ENCODE measurements around the gene SLC45A3.

SLC45A3 gene

DNA sequence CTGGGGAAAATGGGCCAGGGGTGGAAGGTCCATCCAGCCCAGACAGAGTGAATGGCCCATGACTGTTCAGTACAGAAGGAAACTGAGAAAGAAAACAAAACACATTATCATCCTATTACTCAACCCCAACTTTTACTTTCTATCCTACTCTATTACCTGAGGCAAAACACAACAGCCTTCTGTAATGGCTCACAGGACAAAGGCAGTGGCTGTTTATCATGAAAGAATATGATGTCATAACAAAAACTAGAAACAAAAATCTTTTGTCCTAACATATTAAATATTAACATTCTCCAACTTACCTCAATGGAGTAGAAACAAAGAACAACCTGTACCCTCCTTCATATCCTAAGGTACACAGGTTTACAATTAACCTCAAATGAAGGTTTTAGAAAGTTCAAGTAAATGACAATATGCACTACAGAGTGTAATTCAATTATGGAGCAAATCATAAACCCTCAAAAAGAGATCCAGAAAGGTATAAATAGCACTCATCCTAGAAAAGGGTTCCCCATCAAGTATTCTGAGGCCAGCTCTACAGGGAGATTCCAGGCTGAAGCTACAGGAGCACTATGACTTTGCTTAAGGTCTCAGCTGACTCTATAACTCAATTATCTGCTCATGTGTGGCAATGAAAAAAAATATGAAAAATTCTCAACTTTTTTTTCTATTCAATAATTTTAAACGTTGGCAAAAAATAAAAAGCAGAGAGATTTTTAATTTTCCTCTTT, 63.6 kb downstream of the SLC45A3 start:
- no peak for DNase-seq (ENCODE audit: low read depth)
- TF ChIP-seq, protein P1, sequence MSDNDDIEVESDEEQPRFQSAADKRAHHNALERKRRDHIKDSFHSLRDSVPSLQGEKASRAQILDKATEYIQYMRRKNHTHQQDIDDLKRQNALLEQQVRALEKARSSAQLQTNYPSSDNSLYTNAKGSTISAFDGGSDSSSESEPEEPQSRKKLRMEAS (IDR thresholded peaks at IDR 0.05; ENCODE audit: low read depth, low read length), result no peak
- no peak for TF ChIP-seq MYC (IDR thresholded peaks at IDR 0.05; ENCODE audit: low read depth, low read length)
- TF ChIP-seq, protein P2, sequence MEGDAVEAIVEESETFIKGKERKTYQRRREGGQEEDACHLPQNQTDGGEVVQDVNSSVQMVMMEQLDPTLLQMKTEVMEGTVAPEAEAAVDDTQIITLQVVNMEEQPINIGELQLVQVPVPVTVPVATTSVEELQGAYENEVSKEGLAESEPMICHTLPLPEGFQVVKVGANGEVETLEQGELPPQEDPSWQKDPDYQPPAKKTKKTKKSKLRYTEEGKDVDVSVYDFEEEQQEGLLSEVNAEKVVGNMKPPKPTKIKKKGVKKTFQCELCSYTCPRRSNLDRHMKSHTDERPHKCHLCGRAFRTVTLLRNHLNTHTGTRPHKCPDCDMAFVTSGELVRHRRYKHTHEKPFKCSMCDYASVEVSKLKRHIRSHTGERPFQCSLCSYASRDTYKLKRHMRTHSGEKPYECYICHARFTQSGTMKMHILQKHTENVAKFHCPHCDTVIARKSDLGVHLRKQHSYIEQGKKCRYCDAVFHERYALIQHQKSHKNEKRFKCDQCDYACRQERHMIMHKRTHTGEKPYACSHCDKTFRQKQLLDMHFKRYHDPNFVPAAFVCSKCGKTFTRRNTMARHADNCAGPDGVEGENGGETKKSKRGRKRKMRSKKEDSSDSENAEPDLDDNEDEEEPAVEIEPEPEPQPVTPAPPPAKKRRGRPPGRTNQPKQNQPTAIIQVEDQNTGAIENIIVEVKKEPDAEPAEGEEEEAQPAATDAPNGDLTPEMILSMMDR (IDR thresholded peaks at IDR 0.05; ENCODE audit: low read depth, low read length), result no peak
- no peak for TF ChIP-seq POLR2A (IDR thresholded peaks at IDR 0.05; ENCODE audit: extremely low read depth, insufficient read length)
- no peak overlapping the region for H3K4me3 ChIP-seq (ENCODE audit: low read depth, low read length)

DNA sequence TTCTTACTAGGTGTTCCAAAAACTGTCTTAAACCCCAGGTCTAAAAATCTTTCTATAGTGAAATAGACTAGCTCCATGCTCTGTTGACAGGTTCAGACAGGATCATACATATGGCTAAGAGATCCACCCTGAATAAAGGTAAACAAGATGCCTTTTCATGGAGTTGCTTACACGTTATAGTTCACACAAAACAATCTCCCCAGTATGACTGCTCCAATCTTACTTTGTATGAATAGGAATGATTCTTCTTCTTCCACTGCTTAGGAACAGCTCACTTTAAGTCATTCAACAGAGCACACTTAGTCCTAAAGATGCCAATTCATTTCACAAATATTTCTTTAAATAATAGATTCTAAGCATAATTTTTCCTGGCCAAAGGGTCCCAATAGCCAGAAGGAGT, 64.5 kb downstream of the SLC45A3 start:
- DNase-seq (ENCODE audit: low read depth), result no peak
- no peak for TF ChIP-seq POLR2A (IDR thresholded peaks at IDR 0.05; ENCODE audit: extremely low read depth, insufficient read length)
- TF ChIP-seq, protein P1 (IDR thresholded peaks at IDR 0.05; ENCODE audit: low read depth, low read length), result no peak
- no peak for TF ChIP-seq MYC (IDR thresholded peaks at IDR 0.05; ENCODE audit: low read depth, low read length)
- TF ChIP-seq, protein P2 (IDR thresholded peaks at IDR 0.05; ENCODE audit: low read depth, low read length), result no peak
- no peak overlapping the region for H3K4me3 ChIP-seq (ENCODE audit: low read depth, low read length)

DNA sequence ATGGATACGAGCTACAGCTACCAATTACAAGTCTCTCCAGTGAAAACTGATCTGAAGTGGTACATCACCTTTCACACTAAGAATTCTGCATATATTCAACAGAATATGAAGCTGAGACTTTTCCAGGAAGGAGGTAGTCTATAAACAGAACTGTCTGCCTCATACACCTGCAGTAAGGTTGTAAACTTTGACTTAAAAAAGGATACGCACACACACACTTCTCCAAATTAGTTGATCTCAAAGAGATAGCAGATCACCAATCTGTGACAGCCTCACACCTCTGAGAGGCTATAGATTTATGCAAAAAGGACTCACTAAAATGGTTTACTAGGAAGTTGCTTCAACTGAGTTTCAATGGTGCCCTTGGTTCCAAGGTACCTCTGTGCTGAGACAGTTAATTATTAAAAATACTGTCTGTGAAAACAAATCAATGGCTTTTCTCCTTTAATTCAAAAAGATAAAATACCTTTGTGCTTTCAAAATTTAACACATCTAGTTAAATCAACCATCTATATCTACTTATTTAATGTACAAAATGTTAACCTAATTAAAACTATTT, 66.4 kb downstream of the SLC45A3 start:
- TF ChIP-seq, protein P2 (IDR thresholded peaks at IDR 0.05; ENCODE audit: low read depth, low read length), result no peak
- TF ChIP-seq, protein P1 (IDR thresholded peaks at IDR 0.05; ENCODE audit: low read depth, low read length), result no peak
- TF ChIP-seq POLR2A (IDR thresholded peaks at IDR 0.05; ENCODE audit: extremely low read depth, insufficient read length) (no peak), MYC (IDR thresholded peaks at IDR 0.05; ENCODE audit: low read depth, low read length) (no peak)
- no peak overlapping the region for H3K4me3 ChIP-seq (ENCODE audit: low read depth, low read length)
- no peak for DNase-seq (ENCODE audit: low read depth)

DNA sequence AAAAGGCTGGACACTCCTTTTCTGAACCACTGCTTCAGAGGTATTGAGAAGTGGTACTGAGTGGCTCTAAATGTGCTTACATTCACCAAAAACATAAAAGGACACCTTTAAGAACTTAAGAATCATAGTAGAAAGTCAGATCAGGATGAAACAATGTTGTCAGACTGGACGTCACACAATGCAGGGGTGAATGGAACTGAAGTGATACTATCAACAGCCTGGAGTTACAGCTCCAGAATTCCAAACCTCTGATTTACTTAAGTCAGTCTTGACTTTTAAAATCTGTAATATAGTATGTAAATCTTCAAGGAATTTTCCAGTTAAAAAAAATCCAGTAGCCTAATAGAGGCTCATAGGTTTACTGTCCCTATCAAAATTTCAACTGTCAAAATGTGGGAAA, 67.8 kb downstream of the SLC45A3 start:
- no peak overlapping the region for H3K4me3 ChIP-seq (ENCODE audit: low read depth, low read length)
- no peak for DNase-seq (ENCODE audit: low read depth)
- TF ChIP-seq MYC (IDR thresholded peaks at IDR 0.05; ENCODE audit: low read depth, low read length), result no peak
- TF ChIP-seq, protein P2 (IDR thresholded peaks at IDR 0.05; ENCODE audit: low read depth, low read length), result no peak
- TF ChIP-seq, protein P1 (IDR thresholded peaks at IDR 0.05; ENCODE audit: low read depth, low read length), result no peak
- no peak for TF ChIP-seq POLR2A (IDR thresholded peaks at IDR 0.05; ENCODE audit: extremely low read depth, insufficient read length)

DNA sequence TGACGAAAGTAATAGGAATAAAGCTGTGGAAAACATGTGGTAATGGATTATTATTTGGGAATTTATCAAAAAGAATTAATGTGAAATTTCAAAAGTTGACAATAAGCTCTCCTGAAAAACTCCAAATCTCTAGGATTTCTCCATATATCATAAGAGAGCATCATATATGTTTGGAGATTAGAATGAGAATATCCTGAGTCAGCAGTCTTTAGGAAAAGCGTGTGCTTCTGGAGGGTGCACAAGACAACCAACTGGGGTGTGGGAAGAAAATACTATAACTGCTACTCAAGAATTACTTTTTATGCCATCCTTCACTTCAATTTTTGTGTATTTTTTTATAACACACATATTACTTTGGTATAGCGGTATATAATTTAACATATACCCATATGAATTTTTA, 68.2 kb downstream of the SLC45A3 start:
- H3K4me3 ChIP-seq (ENCODE audit: low read depth, low read length), result no peak overlapping the region
- no peak for DNase-seq (ENCODE audit: low read depth)
- TF ChIP-seq MYC (IDR thresholded peaks at IDR 0.05; ENCODE audit: low read depth, low read length) (no peak), POLR2A (IDR thresholded peaks at IDR 0.05; ENCODE audit: extremely low read depth, insufficient read length) (no peak)
- TF ChIP-seq, protein P2 (IDR thresholded peaks at IDR 0.05; ENCODE audit: low read depth, low read length), result no peak
- TF ChIP-seq, protein P1 (IDR thresholded peaks at IDR 0.05; ENCODE audit: low read depth, low read length), result no peak
